ENCODE data around the gene MED13.

MED13 gene

DNA sequence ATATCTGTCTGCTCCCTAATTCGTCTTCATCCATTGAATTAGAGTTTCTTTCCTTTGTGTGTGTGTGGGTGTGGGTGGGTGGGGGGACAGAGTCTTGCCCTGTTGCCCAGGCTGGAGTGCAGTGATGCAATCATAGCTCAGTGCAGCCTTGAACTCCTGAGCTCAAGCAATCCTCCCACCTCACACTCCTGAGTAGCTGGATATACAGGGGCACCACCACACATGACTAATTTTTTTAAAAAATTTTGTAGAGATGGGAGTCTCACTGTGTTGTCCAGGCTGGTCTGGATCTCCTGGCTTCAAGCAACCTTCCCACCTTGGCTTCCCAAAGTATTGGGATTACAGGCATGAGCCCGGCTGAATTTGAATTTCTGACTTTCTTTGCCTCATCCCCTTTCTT is 34.5 kb upstream of the MED13 start:
- no peak for DNase-seq (ENCODE audit: low spot score in 2 of 2)
- no peaks in the 10 kb centered on the region for H3K27me3 Mint-ChIP-seq
- no peaks in the 10 kb centered on the region for H3K4me1 Mint-ChIP-seq
- H3K36me3 Mint-ChIP-seq (ENCODE audit: insufficient read depth): peaks cover 3% of the 10 kb centered on the region
- H3K27ac Mint-ChIP-seq (ENCODE audit: low read depth): no peak overlapping the region
- H3K9me3 Mint-ChIP-seq: no peaks in the 10 kb centered on the region
- ATAC-seq (replicated peaks; ENCODE audit: extremely low read depth, poor library complexity, severe bottlenecking): no peak
- H3K4me3 Mint-ChIP-seq: no peak overlapping the region

DNA sequence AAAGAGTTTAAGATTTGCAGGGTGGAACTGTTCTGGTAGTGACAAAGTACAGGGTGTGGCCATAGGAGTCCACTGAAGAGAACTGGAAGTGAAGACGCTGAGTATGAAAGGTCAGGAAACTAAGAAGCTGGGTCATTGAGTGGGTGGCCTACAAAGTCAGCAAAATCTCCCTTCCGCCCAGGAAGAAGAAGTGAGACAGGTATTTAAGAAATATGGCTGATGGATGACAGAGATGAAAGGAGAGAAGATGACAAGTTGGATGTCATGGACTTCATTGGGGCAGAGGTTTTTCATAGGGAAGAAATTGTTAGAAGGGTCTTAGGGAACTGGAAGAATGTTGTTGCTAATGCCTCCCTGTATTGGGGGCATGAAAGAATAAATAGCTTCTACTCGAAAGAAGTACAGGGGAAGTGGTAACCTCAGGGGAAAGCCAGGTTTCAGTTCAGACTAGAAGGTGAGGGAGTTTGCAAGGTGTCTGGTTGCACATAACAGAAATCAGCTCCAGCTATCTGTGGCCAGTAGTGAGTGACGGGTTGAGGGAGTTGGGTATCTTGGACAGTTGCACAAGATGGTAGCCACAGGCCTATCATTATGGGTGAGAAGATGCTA is 33.6 kb upstream of the MED13 start:
- no peak overlapping the region for H3K4me3 Mint-ChIP-seq
- no peaks in the 10 kb centered on the region for H3K27me3 Mint-ChIP-seq
- H3K36me3 Mint-ChIP-seq (ENCODE audit: insufficient read depth): peaks cover 3% of the 10 kb centered on the region
- no peak for ATAC-seq (replicated peaks; ENCODE audit: extremely low read depth, poor library complexity, severe bottlenecking)
- no peak overlapping the region for H3K27ac Mint-ChIP-seq (ENCODE audit: low read depth)
- no peak for DNase-seq (ENCODE audit: low spot score in 2 of 2)
- no peaks in the 10 kb centered on the region for H3K9me3 Mint-ChIP-seq
- H3K4me1 Mint-ChIP-seq: no peaks in the 10 kb centered on the region

DNA sequence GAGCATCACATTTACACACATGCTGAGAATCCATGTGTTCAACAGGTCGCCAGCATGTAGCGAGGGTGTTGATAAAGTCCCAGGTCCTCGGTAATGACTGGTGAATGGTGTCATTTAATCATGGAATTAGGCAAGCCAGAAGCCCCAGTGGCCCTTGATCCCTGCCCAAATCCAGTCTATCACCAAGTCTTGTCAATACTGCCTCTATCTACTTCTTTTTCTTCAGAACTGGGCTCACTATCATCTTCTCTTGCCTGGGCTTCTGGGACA is 31.3 kb upstream of the MED13 start:
- Mint-ChIP-seq H3K9me3 (no peaks in the 10 kb centered on the region), H3K36me3 (ENCODE audit: insufficient read depth) (peaks cover 4% of the 10 kb centered on the region), H3K4me1 (no peaks in the 10 kb centered on the region), H3K4me3 (no peak overlapping the region), H3K27ac (ENCODE audit: low read depth) (no peak overlapping the region), H3K27me3 (no peaks in the 10 kb centered on the region)
- ATAC-seq (replicated peaks; ENCODE audit: extremely low read depth, poor library complexity, severe bottlenecking) (no peak), DNase-seq (ENCODE audit: low spot score in 2 of 2) (no peak)

DNA sequence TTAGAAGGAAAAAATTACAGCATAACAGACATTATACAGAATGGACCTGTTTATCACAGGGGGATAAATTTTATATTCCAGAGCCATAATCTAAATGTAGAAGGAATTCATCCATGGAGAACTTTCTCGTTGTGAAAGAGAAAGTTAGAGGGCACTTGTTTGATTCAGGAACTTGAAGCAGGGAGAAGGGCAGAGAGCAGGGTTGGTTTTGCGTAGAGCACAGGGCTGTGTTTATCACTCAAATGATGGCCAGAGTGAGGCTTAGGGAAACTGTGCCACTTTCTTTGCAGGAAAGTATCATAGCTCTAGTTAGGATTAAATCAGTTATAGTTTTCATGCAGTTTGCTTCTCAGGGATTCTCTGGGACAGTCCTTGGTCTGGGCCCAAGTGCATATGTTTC is 29.1 kb upstream of the MED13 start:
- no peaks in the 10 kb centered on the region for H3K9me3 Mint-ChIP-seq
- no peak overlapping the region for H3K27ac Mint-ChIP-seq (ENCODE audit: low read depth)
- ATAC-seq (replicated peaks; ENCODE audit: extremely low read depth, poor library complexity, severe bottlenecking) (no peak), DNase-seq (ENCODE audit: low spot score in 2 of 2) (no peak)
- no peaks in the 10 kb centered on the region for H3K27me3 Mint-ChIP-seq
- peaks cover 4% of the 10 kb centered on the region for H3K36me3 Mint-ChIP-seq (ENCODE audit: insufficient read depth)
- H3K4me3 Mint-ChIP-seq: no peak overlapping the region
- no peaks in the 10 kb centered on the region for H3K4me1 Mint-ChIP-seq

DNA sequence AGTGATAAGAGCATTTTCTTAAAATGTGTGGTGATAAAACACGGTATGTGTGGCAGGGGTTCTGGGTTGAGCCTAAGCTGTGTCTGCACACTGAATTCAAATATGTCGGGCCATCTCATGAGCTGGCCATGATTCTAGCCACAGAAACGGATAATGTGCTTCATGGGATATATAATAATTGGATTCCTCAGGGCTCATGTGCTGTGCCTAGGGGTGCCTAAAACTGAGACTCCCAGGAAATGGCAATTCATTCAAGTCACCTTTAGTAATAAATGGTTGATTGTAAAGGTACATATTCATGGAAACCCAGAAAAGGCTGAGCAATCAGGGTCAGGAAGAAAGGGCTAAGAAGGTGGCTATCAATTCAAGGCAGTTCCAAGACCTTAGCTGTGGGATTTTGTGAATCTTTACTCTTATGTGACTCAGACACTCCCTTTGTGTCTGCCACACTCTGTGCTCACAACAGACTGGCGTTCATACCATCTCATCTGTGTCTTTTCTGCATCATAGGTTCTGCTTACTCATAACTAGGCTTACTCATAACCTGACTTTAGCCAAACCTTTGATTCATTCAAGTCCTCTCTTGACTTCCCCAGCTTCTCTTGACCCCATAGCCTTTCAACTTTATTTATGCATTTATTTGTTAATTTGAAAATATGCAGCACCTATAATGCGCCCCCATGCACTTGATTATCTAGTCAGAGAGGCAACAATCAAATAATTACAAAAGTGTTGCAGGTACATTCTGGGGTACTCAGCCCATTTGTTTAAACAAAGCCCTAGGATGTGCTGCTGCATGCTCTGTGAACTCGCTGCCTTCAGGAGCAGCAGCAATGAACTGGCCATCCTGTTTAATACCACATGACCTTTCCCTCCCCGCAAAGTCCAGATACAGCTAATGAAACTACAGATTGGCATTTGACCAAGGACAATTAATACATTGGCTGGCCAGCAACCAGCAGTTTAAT is 28.4 kb upstream of the MED13 start:
- ATAC-seq (replicated peaks; ENCODE audit: extremely low read depth, poor library complexity, severe bottlenecking) (no peak), DNase-seq (ENCODE audit: low spot score in 2 of 2) (no peak)
- no peak overlapping the region for H3K4me3 Mint-ChIP-seq
- H3K27me3 Mint-ChIP-seq: no peaks in the 10 kb centered on the region
- no peak overlapping the region for H3K27ac Mint-ChIP-seq (ENCODE audit: low read depth)
- H3K9me3 Mint-ChIP-seq: no peaks in the 10 kb centered on the region
- no peaks in the 10 kb centered on the region for H3K4me1 Mint-ChIP-seq
- H3K36me3 Mint-ChIP-seq (ENCODE audit: insufficient read depth): peaks cover 1% of the 10 kb centered on the region

DNA sequence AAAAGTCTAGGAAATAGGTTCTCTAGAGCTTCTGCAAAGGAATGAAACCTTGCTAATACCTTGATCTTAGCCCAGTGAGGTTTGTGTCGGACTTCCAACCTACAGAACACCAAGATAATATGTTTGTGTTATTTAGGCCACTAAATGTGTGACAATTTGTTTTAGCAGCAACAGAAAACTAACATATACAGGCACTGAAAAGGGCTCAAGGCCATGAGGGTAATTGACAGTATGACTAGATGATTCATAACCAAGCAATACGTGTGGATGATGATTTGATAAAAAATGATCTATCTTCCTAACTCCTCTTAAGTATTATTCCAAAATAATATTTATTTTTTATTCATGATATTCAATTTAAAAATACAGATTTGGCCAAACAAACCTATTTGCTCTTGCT is 27.7 kb upstream of the MED13 start:
- DNase-seq (ENCODE audit: low spot score in 2 of 2): no peak
- Mint-ChIP-seq H3K9me3 (no peaks in the 10 kb centered on the region), H3K27ac (ENCODE audit: low read depth) (no peak overlapping the region), H3K27me3 (no peaks in the 10 kb centered on the region), H3K4me1 (no peaks in the 10 kb centered on the region), H3K4me3 (no peak overlapping the region), H3K36me3 (ENCODE audit: insufficient read depth) (peaks cover 1% of the 10 kb centered on the region)
- no peak for ATAC-seq (replicated peaks; ENCODE audit: extremely low read depth, poor library complexity, severe bottlenecking)

DNA sequence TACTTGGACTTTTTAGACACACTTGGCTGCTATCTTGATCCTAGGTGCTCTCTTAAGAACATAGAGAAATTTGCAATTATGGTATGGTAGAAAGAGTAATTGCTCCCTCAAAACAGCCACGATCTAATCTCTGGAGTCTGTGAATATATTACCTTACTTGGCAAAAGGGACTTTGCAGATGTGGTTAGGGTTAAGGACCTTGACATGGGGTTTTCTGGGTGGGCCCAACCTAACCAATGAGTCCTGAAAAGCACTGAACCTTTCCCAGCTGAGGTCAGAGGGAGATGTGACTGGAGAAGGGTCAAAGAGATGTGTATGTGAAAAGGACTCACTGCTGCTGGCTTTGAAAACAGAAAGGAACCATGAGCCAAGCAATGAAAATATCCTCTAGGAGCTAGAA is 26.7 kb upstream of the MED13 start:
- ATAC-seq (replicated peaks; ENCODE audit: extremely low read depth, poor library complexity, severe bottlenecking): no peak
- no peaks in the 10 kb centered on the region for H3K4me1 Mint-ChIP-seq

DNA sequence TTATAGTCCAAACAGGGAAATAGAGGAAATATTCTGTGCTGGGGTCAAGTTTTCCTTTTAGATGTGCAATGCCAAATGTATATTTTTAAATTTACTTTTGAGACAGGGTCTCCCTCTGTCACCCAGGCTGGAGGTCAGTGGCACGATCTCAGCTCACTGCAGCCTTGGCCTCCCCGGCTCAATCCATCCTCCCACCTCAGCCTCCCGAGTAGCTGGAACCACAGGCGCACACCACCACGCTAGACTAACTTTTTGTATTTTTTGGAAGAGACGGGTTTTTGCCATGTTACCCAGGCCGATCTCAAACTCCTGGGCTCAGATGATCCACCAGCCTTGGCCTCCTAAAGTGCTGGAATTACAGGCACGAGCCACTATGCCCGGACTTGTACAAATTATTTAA is 25.8 kb upstream of the MED13 start:
- peaks cover 1% of the 10 kb centered on the region for H3K36me3 Mint-ChIP-seq (ENCODE audit: insufficient read depth)
- no peaks in the 10 kb centered on the region for H3K4me1 Mint-ChIP-seq
- no peak overlapping the region for H3K4me3 Mint-ChIP-seq
- ATAC-seq (replicated peaks; ENCODE audit: extremely low read depth, poor library complexity, severe bottlenecking) (no peak), DNase-seq (ENCODE audit: low spot score in 2 of 2) (no peak)
- H3K27ac Mint-ChIP-seq (ENCODE audit: low read depth): no peak overlapping the region
- no peaks in the 10 kb centered on the region for H3K27me3 Mint-ChIP-seq
- H3K9me3 Mint-ChIP-seq: no peaks in the 10 kb centered on the region

More for the DNA sequence above, 26.7 kb upstream of the MED13 start:
- no peak for DNase-seq (ENCODE audit: low spot score in 2 of 2)
- no peaks in the 10 kb centered on the region for H3K9me3 Mint-ChIP-seq
- no peak overlapping the region for H3K4me3 Mint-ChIP-seq
- peaks cover 1% of the 10 kb centered on the region for H3K36me3 Mint-ChIP-seq (ENCODE audit: insufficient read depth)
- no peaks in the 10 kb centered on the region for H3K27me3 Mint-ChIP-seq
- H3K27ac Mint-ChIP-seq (ENCODE audit: low read depth): no peak overlapping the region

DNA sequence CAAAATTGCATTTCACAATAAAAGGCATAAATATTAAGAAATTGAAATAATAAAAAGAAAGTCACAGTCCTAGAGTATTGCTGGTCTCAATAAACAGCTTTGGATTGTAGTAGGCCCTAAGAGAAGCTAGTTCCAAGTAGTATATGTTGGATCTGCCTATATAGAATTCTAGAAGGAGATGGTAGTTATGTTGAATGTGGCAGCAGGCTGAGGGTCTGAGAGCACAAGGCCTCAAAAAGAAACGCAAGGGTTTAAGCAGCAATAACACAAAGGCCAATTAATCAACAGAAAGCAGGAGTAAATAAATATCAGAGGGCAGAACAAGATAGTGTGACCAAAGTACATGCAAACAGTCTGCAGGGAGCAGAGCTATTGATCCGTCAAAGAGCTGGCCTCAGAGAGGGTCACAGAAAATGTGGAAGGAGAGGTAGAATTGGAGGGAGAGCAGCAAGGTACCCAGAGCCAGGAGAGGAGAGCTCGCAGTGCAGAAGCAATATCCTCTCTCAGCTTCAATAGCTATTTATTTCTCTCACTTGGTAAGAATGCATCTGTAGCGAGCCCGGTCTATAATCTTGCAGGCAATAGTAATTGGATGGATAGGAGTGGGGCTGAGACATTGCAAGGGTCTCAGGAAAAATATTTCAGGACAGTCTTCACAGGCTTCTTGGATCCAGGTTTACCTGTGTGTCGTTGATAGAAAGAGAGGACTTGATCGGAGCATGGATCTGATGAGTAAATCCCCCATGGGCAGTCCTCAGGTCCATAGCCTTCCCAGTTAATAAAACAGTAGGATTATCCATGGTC is 25.1 kb upstream of the MED13 start:
- H3K9me3 Mint-ChIP-seq: no peaks in the 10 kb centered on the region
- H3K4me3 Mint-ChIP-seq: no peak overlapping the region
- H3K27me3 Mint-ChIP-seq: no peaks in the 10 kb centered on the region
- H3K4me1 Mint-ChIP-seq: no peaks in the 10 kb centered on the region
- no peak for ATAC-seq (replicated peaks; ENCODE audit: extremely low read depth, poor library complexity, severe bottlenecking)
- peaks cover 1% of the 10 kb centered on the region for H3K36me3 Mint-ChIP-seq (ENCODE audit: insufficient read depth)
- DNase-seq (ENCODE audit: low spot score in 2 of 2): no peak
- no peak overlapping the region for H3K27ac Mint-ChIP-seq (ENCODE audit: low read depth)

DNA sequence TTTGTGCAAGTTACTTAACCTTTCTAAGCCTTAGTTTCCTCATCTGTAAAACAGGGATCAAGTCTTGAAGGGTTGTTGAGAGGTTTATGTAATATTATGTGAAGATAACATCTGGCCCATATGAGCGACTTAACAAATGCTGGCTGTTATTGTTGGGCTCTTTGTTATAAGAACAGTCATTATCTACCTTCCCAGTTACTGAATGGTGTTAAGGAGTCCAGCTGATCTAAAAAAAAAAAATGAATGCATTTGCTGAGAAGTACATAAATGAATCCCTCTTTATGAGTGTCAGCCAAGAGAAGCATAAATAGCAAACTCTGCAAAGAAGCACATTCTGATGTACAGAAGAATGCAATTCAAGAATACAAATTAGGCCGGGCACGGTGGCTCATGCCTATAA is 24.3 kb upstream of the MED13 start:
- ATAC-seq (replicated peaks; ENCODE audit: extremely low read depth, poor library complexity, severe bottlenecking) (no peak), DNase-seq (ENCODE audit: low spot score in 2 of 2) (no peak)
- Mint-ChIP-seq H3K36me3 (ENCODE audit: insufficient read depth) (peaks cover 1% of the 10 kb centered on the region), H3K4me3 (no peak overlapping the region), H3K27ac (ENCODE audit: low read depth) (no peak overlapping the region), H3K4me1 (no peaks in the 10 kb centered on the region), H3K9me3 (no peaks in the 10 kb centered on the region), H3K27me3 (no peaks in the 10 kb centered on the region)

DNA sequence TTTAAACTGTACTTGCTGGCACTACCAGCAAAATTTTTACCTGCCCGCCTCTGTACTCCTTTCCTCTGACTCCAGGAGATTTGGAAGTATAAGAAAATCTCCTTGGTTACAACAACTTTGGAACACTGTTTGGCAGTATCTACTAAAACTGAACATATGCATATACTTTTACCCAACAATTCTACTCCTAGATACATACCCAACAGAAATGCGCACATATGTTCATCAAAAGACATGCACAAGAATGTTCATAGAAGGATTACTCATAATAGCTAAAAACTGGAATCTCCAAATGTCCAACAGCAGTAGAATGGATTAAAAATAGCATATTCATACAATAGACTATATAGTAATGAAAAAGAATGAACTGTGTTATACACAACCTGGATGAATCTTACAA is 21.7 kb upstream of the MED13 start:
- Mint-ChIP-seq H3K27ac (ENCODE audit: low read depth) (no peak overlapping the region), H3K4me3 (no peak overlapping the region), H3K4me1 (no peaks in the 10 kb centered on the region), H3K36me3 (ENCODE audit: insufficient read depth) (no peaks in the 10 kb centered on the region), H3K9me3 (no peaks in the 10 kb centered on the region), H3K27me3 (no peaks in the 10 kb centered on the region)
- no peak for DNase-seq (ENCODE audit: low spot score in 2 of 2)
- no peak for ATAC-seq (replicated peaks; ENCODE audit: extremely low read depth, poor library complexity, severe bottlenecking)

DNA sequence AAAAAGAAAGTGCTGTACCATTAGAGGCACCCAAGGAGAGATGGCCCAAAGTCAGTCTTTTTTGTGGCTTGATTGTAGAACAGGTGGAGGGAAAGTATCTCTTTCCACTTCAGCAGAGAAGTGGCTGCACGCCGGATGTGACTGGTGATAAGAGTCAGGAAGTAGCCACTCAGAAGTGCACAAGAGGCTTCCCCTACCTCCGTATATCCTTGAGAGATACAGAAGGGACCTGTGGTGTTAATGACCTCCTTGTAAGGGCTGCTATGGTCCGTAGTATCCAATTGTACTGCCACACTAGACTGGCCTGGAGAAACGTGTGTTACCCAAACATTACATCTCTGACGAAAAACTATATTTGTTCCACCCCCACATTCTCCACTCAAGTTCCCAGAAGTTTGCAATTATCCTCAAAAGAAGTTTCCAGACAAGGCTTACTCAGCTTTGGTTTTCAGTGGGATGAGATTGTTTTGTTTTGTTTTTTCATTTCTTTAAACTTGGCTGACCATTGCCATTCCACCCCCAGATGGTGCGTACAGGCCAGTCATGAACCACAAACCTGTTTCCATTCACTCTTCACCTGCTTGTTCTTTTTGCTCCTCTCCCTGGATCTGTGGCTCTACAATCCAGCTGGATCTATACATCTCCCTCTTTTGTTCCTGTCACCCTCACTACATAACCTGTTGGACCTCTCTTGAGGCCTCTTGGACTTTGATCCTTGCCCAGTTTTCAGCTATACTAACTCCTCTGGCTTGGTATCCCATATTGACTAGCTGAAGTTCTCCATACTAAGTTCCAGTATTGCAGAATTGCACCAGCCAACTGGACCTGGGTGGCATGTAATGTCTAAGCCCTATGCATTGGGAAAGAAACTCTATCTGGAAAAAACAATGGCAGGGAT is 20.7 kb upstream of the MED13 start:
- no peaks in the 10 kb centered on the region for H3K36me3 Mint-ChIP-seq (ENCODE audit: insufficient read depth)
- no peak overlapping the region for H3K4me3 Mint-ChIP-seq
- H3K9me3 Mint-ChIP-seq: no peaks in the 10 kb centered on the region
- no peaks in the 10 kb centered on the region for H3K27me3 Mint-ChIP-seq
- no peak for ATAC-seq (replicated peaks; ENCODE audit: extremely low read depth, poor library complexity, severe bottlenecking)
- H3K27ac Mint-ChIP-seq (ENCODE audit: low read depth): no peak overlapping the region
- no peaks in the 10 kb centered on the region for H3K4me1 Mint-ChIP-seq
- no peak for DNase-seq (ENCODE audit: low spot score in 2 of 2)

Measured in central memory CD8-positive, alpha-beta T cell (primary cell).